HepG2 (cell line): ENCODE measurements around the gene EIF6. TPM values are rescaled to one million over a fixed set of nuclear protein-coding genes. Genes with fewer than 3 reads are reported as not detected.

ENCODE experiments used
- ATAC-seq: fragments of 200-7000 bp; cut with Tn5 transposase; 3 replicates; pipeline ENCODE4 v1.9.1; 2020; ENCODE audit warnings: mild to moderate bottlenecking, moderate library complexity
- BruUV-seq: library from RNA; stranded (reverse); fragments of 400-500 nt; replicated peaks from 2 replicates; lab custom pipeline; 2021; lab: Mats Ljungman, UMichigan
- CTCF ChIA-PET: fragments of 300-600 bp; formaldehyde crosslinking; extraction: SDS; loops from one replicate; lab custom pipeline; 2021; ENCODE audit warnings: low total read pairs, inconsistent platforms, low intra/inter-chr PET ratio; lab: Yijun Ruan, JAX
- POLR2A ChIA-PET: fragments of 350-600 bp; sonication (Branson Sonifier 250); formaldehyde crosslinking; loops from one replicate; lab custom pipeline; 2020; ENCODE audit warnings: antibody characterized with exemption, inconsistent platforms; lab: Yijun Ruan, JAX
- DNase-seq: peaks from one replicate; pipeline ENCODE4 v3.0.0-alpha.2; 2015; ENCODE audit warnings: low spot score
- FAIRE-seq: peaks from 3 replicates; lab custom pipeline; 2011; peaks lifted over from hg19 to GRCh38; lab: Jason Lieb, UNC
- H2AFZ ChIP-seq: one replicate; pipeline ENCODE4 v1.6.1; 2011; ENCODE audit warnings: low read length, inconsistent platforms
- H3K27ac ChIP-seq: fragments of 300-600 bp; 3 replicates; pipeline ENCODE4 v1.8.0; 2011; ENCODE audit warnings: mixed run types, mild to moderate bottlenecking, mixed read lengths, low read length, inconsistent platforms; ENCODE audit not compliant: insufficient read depth; ENCODE audit errors: extremely low read length
- H3K27me3 ChIP-seq, 2 experiments: fragments of 200-600 bp in 1 of 2; 2 replicates in 1 of 2; 3 replicates in 1 of 2; pipeline versions ENCODE4 v1.6.0 to v1.8.0; 2011; ENCODE audit warnings: low read length in 2 of 2, mild to moderate bottlenecking in 2 of 2, moderate library complexity in 2 of 2, inconsistent platforms in 1 of 2; ENCODE audit not compliant: insufficient read depth in 2 of 2, control insufficient read depth in 1 of 2
- H3K36me3 ChIP-seq, 2 experiments: fragments of 200-600 bp in 1 of 2; replicated peaks in 1 of 2; 2 replicates in 1 of 2; 3 replicates in 1 of 2; pipeline versions ENCODE4 v1.5.1 to v1.8.0; 2011; ENCODE audit warnings: low read length in 2 of 2, inconsistent platforms in 1 of 2; ENCODE audit not compliant: insufficient read depth in 2 of 2, control insufficient read depth in 1 of 2
- H3K4me1 ChIP-seq: 2 replicates; pipeline ENCODE4 v1.5.1; 2012; ENCODE audit warnings: low read length, inconsistent platforms; ENCODE audit not compliant: insufficient read depth
- H3K4me2 ChIP-seq: 2 replicates; pipeline ENCODE4 v1.6.0; 2011; ENCODE audit warnings: low read depth, low read length, inconsistent platforms
- H3K4me3 ChIP-seq, 3 experiments: fragments of 200-600 bp in 1 of 3; sonication (generic), shearing (Covaris generic) in 1 of 3; replicated peaks in 1 of 3; 2 replicates each; pipeline ENCODE4 v1.5.1; 2011 to 2016; ENCODE audit warnings: low read length in 3 of 3, inconsistent platforms in 2 of 3, low read depth in 2 of 3, mild to moderate bottlenecking in 2 of 3, control low read depth in 1 of 3, mixed read lengths in 1 of 3; ENCODE audit not compliant: insufficient read depth in 1 of 3
- H3K79me2 ChIP-seq: one replicate; pipeline ENCODE4 v1.6.1; 2011; ENCODE audit warnings: low read length, inconsistent platforms; ENCODE audit not compliant: insufficient read depth
- H3K9ac ChIP-seq: 2 replicates; pipeline ENCODE4 v1.6.0; 2011; ENCODE audit warnings: mild to moderate bottlenecking, low read depth, low read length, inconsistent platforms; ENCODE audit not compliant: insufficient read depth
- H3K9me3 ChIP-seq: 2 replicates; pipeline ENCODE4 v1.5.1; 2012; ENCODE audit warnings: mild to moderate bottlenecking, low read length
- H4K20me1 ChIP-seq: 2 replicates; pipeline ENCODE4 v1.6.0; 2011; ENCODE audit warnings: inconsistent platforms, mild to moderate bottlenecking, low read length, moderate library complexity; ENCODE audit not compliant: insufficient read depth
- ARHGAP35 ChIP-seq: sonication (generic); formaldehyde crosslinking; IDR thresholded peaks from 2 replicates; pipeline ENCODE4 v1.9.0; 2022; ENCODE audit warnings: mild to moderate bottlenecking, inconsistent platforms, moderate library complexity, missing genetic modification reagents, borderline replicate concordance
- FIP1L1 ChIP-seq: fragments of 200-400 bp; formaldehyde crosslinking; IDR thresholded peaks from 2 replicates; pipeline ENCODE4 v1.6.1; 2018; ENCODE audit warnings: low read depth, mild to moderate bottlenecking, low read length, moderate library complexity, borderline replicate concordance; ENCODE audit not compliant: insufficient read depth
- PAF1 ChIP-seq: IDR thresholded peaks from 2 replicates; pipeline ENCODE4 v1.6.1; 2016; ENCODE audit warnings: missing genetic modification reagents, missing compliant biosample characterization
- POLR2A ChIP-seq, 2 experiments: IDR thresholded peaks; 2 replicates each; pipeline ENCODE4 v1.6.1; 2011; ENCODE audit warnings: low read depth in 2 of 2, low read length in 2 of 2, mild to moderate bottlenecking in 1 of 2, moderate library complexity in 1 of 2; ENCODE audit not compliant: insufficient read depth in 1 of 2
- POLR2AphosphoS2 ChIP-seq: IDR thresholded peaks from 2 replicates; pipeline ENCODE4 v1.6.1; 2011; ENCODE audit warnings: low read depth, low read length, improper control_type of control experiment
- POLR2G ChIP-seq: fragments of 200-400 bp; formaldehyde crosslinking; IDR thresholded peaks from 2 replicates; pipeline ENCODE4 v1.6.1; 2018; ENCODE audit warnings: mild to moderate bottlenecking, low read depth, low read length, moderate library complexity
- RBM22 ChIP-seq: fragments of 200-400 bp; formaldehyde crosslinking; optimal IDR thresholded peaks from 2 replicates; pipeline ENCODE3; 2017; ENCODE audit warnings: mild to moderate bottlenecking, low read length, moderate library complexity
- SUZ12 ChIP-seq: fragments of 150-350 bp; IDR thresholded peaks from 2 replicates; pipeline ENCODE4 v1.6.1; 2014; ENCODE audit warnings: low read depth, low read length
- ZNF24 ChIP-seq: fragments of 450-650 bp; IDR thresholded peaks from 2 replicates; pipeline ENCODE4 v1.6.1; 2017; ENCODE audit warnings: antibody characterized with exemption, mild to moderate bottlenecking
- ZNF318 ChIP-seq: sonication (generic); formaldehyde crosslinking; IDR thresholded peaks from 2 replicates; pipeline ENCODE4 v1.4.0; 2020; ENCODE audit warnings: mild to moderate bottlenecking, missing genetic modification reagents
- WGBS: methylation state at CpG from one replicate; pipeline ENCODE4 v1.1.6; 2017; ENCODE audit warnings: low lambda C conversion rate; 5-methylcytosine and 5-hydroxymethylcytosine counted together
- in situ Hi-C: cut with HindIII; loops from 2 replicates; pipeline ENCODE4 v1.10.0; 2017; ENCODE audit warnings: low pct_unique_long_range_greater_than_20kb; ENCODE audit not compliant: extremely low pct_ligation_motif_present
- intact Hi-C: fragments of 100-400 bp; cut with micrococcal nuclease; formaldehyde crosslinking; loops from one replicate; pipeline ENCODE4 v1.10.0; 2022; ENCODE audit not compliant: unreplicated experiment
- polyA plus RNA-seq, 8 experiments: library from polyadenylated mRNA; depleted of rRNA in 3 of 8; stranded (reverse) in 7 of 8; unstranded in 1 of 8; fragments of >200 nt; fragmentation: Illumina TruSeq in 4 of 8; extraction: Trizol in 4 of 8; gene quantifications; 2 replicates each; pipeline versions ENCODE4 v1.2.1 to v1.2.3, GENCODE V29; 2011 to 2016; ENCODE audit warnings: low read depth in 4 of 8, missing spikeins in 1 of 8, mixed read lengths in 1 of 8; ENCODE audit not compliant: insufficient read depth in 1 of 8
- total RNA-seq, 5 experiments: library from RNA; depleted of rRNA; stranded (reverse); fragments of >200 nt; fragmentation: Illumina TruSeq; extraction: Trizol; gene quantifications; 2 replicates each; pipeline ENCODE4 v1.2.3, GENCODE V29; 2016; ENCODE audit warnings: low read depth in 1 of 5
- TF ChIP-seq, protein P1 (sequence below): sonication (generic); formaldehyde crosslinking; IDR thresholded peaks from 2 replicates; pipeline ENCODE4 v1.5.0; 2020; ENCODE audit warnings: missing genetic modification reagents, mild to moderate bottlenecking, borderline replicate concordance

The EIF6 gene
- total and polyA plus RNA-seq, 2 of the 13 experiments (the other 11 are each of a cell fraction or from before 2014, with no cell fraction given): 462 to 466 TPM

DNA sequence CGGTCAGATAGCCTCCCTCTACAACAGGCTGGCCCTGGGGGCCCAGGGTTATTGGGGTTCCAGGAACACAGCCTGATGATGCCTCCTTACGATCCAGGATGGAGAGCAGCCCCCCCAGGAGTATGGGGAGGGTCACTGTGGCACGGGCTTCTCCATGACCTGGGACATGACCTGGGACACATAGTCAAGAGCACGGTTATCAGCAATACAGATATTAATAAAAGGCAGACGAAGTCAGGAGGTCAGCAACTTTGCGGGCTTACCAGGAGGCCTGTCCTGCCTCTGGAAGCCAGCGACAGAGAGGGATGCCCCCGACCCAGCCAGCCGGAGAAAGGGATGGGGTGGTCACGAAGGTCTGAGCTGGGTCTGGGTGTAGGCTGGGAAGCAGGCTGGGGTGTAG, 7.4 kb downstream of the EIF6 start:
- Histone ChIP-seq H3K27ac (no peak overlapping the region), H3K9ac (no peak overlapping the region), H3K36me3 (peaks cover 30 to 49% of the 10 kb centered on the region in 2 experiments), H3K4me2 (no peak overlapping the region), H3K79me2 (peaks cover 16% of the 10 kb centered on the region), H4K20me1 (peaks cover 26% of the 10 kb centered on the region), H2AFZ (no peak overlapping the region), H3K4me3 (no peak overlapping the region), H3K4me1 (peaks cover 28% of the 10 kb centered on the region), H3K9me3 (no peaks in the 10 kb centered on the region), H3K27me3 (no peaks in the 10 kb centered on the region)
- FAIRE-seq (no peak), ATAC-seq (no peak), DNase-seq (no peak)
- BruUV-seq: no TSS peak
- TF ChIP-seq SUZ12 (no peak), PAF1 (peak; percentile 92), RBM22 (peak; percentile 36), POLR2AphosphoS2 (0 out of 2 replicates have a peak, but pooled peaks have one; percentile 60), ZNF318 (CRISPR knock-in tag) (0 out of 2 replicates have a peak, but pooled peaks have one; percentile 62), POLR2G (peak; percentile 31; the same call in 1 of the 2 replicates), ZNF24 (no peak), ARHGAP35 (CRISPR knock-in tag) (peak; percentile 35; the same call in 1 of the 2 replicates), POLR2A (IDR thresholded peaks at IDR 0.05; ENCODE audit: insufficient read depth in 1 of 2, low read depth in 2 of 2, low read length in 2 of 2) (peak in 1 of 2 experiments; percentile 46; a peak in 2 of 4 replicates), FIP1L1 (no peak)
- TF ChIP-seq, protein P1, sequence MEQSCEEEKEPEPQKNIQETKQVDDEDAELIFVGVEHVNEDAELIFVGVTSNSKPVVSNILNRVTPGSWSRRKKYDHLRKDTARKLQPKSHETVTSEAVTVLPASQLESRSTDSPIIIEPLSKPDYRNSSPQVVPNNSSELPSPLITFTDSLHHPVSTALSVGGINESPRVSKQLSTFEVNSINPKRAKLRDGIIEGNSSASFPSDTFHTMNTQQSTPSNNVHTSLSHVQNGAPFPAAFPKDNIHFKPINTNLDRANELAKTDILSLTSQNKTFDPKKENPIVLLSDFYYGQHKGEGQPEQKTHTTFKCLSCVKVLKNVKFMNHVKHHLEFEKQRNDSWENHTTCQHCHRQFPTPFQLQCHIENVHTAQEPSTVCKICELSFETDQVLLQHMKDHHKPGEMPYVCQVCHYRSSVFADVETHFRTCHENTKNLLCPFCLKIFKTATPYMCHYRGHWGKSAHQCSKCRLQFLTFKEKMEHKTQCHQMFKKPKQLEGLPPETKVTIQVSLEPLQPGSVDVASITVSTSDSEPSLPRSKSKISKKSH (CRISPR knock-in tag): 0 out of 2 replicates have a peak, but pooled peaks have one; percentile 22
- ChIA-PET CTCF (no interaction called here), POLR2A (interaction anchor here (0.7 to 8.8 kb wide), 3 partner anchors 6 to 10 kb away, joined by 3 to 80 read pairs (median 14); partner anchors contain the start of gene EIF6)
- intact Hi-C loops (no loop called here), in situ Hi-C loops (no loop called here)
- WGBS: 96% methylated on average over 10 of the region's 10 CpGs
